GM18526 (cell line): Measurements from ENCODE around the gene SF3B6.

Source experiments
- POLR2A ChIP-seq: IDR thresholded peaks from 3 replicates; pipeline ENCODE4 v1.6.1; 2011; ENCODE audit not compliant: insufficient read length; ENCODE audit errors: extremely low read depth

Gene SF3B6

DNA sequence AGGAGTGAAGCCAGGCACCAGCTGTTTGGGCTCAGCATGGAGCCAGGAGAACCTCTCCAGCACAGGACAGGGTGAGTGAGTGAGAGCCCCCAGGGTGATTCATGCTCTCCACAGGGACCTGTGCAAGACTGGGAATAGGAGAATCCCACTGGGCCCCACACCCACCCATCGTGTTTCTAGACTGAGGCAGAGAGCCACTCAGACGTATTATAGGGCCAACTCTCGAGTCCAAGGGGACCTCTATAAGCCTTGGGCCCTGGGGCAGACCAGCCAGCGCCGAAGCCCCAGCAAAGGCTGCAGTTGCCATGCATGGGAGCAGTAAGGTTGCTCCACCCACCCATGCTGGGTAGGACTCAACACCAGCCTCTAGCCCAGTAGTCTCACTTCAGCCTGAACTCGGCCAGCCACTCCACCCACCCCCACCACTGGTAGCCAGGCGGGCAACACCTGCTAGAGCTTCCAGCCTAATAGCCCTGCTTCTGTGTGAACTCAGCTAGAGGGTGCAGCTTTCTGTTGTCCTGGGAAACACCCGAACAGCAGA is 28.1 kb upstream of the SF3B6 start:
- no peak for TF ChIP-seq POLR2A

DNA sequence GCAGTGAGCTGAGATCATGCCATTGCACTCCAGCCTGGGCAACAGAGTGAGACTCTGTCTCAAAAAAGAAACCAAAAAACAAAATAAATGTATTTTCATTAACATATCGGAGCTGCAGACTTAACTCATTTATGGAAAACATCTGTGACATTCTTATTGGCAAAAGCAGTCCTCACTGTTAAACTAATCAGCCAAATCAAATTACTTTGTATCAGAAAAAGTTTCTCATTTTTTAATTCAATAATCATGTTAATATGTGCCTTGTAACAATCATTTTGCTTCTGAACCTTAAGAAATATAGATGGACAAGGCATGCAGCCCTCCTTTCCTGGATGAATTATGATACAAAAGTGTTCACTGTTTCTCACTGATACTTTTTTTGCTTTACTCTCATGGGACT is 26.6 kb upstream of the SF3B6 start:
- no peak for TF ChIP-seq POLR2A

DNA sequence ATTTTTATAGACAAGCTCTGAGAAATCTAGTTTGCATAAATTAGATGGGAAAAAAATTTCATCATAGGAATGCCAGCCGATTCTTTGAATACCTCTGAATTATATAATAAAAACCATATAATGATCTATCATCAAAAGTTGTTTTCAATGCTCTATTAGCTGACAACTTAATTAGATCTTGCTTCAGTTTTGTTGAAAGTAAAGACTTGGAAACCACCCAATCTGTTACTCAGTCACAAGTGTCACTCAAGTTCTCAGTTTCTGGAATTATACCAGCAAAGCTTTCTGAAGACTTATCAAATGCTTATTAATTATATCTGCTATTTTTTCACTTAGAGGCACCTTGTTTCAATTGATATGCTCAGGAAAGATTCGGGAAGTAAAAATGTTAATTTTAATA is 25.9 kb upstream of the SF3B6 start:
- TF ChIP-seq POLR2A = no peak

DNA sequence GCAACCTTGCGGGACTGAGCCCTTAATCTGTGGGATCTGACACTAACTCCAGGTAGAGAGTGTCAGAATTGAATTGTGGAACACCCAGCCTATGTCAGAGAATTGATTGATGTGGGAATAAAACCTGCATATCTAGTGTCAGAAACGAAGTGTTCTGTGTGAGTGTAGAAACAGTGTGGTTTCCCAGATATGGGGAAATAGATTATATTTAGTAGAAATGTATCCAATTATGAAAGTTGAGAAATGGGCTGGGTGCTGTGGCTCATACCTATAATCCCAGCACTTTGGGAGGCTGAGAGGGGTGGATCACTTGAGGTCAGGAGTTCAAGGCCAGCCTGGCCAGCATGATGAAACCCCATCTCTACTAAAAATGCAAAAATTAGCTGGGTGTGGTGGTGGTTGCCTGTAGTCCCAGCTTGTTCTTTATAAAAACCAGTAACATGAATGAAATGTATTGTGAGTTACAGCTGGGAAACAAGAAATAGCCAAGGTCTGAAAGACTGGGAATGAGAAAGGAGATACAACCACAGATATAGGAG is 12.8 kb upstream of the SF3B6 start:
- no peak for TF ChIP-seq POLR2A

DNA sequence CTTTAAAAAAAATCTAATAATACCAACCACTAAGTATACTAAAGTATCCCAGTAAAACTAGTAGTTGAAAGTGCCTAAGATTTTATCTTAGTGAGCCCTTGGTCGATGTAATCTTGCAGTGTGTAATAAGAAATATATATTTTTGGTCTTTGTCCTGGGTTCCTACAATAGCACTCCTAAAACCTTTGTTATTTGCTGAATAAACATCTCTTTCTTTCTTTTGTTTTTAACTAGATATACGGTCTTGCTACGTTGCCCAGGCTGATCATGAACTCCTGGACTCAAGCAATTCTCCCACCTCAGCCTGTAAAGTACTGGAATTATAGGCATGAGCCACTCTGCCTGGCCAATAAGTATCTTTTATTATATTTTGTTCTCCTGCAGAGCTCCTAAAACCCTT is 10.9 kb upstream of the SF3B6 start:
- TF ChIP-seq POLR2A = no peak

DNA sequence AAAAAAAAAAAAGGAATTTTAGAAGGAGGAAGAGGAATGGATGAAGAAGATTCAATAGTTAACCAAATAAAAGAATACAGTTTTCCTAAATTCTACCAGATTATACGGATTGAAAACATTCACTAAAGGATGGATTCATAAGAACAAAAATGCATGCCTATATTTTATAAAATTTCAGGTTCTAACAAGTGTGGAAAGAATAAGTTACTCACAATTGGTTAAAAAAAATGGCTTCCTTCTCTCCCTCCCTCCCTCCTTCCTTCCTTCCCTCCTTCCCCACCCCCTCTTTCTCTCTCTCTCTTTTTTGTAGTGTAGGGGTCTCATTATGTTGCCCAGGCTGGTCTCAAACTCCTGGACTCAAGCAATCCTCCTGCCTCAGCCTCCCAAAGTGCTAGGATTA is 10.1 kb upstream of the SF3B6 start:
- TF ChIP-seq POLR2A = no peak

DNA sequence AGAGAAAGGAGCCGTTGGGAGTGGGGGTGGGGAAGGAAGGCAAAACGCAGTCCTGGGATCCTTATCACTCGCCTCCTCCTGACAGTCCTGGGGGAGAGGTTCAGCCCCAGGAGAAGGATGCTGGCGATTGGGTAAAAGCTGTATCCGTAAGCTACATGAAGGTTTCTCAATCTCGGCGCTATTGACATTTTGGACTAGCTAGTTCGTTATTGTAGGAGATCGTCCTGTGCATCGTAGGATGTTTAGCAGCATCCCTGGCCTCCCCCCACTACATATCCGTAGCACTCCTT is 9.0 kb upstream of the SF3B6 start:
- TF ChIP-seq POLR2A = no peak

DNA sequence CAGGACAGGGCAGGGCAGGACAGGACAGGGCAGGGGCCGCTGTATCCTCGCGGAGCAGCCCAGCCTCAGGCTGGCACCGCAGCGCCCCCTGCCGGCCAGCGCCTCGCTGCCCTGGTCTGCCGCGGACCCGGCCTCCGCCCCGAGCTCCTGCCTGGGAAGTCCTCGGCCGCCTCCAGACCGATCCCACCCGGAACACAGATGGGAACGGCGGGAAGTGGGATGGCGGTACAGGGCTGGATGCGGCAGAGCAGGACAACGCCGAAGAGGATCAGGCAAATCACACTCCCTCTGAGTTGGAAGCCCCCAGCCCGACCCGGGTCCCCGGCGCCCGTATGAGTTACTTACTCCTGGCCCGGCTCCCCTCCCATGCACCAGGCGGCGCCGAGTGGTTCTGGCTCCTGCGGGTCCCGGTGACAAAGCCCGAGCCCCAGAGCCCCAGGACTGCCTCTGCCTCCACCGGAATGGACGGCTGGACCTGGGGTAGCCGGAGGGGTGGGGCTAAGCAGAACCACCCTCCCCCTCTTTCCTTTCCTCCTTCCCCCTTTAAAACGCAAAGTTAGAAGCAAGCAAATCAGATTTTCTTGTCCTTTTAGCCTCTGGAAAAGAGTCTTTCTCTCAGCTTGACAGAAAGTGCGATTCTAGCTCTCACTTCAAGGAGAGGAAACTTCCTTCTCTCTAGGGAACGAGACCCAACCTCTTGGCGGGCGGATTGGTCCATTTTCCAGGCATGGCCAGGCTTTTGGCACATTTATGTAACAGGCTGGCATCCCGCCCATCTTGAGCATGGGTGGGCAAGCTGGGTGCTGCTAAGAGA is 8.5 kb upstream of the SF3B6 start, which contains the start of gene TP53I3:
TP53I3 (minus strand) TSS at position 449 of the 814 bp plus-strand sequence. CDS start 508 bp downstream, outside the sequence.
- peak; percentile 33 for TF ChIP-seq POLR2A

DNA sequence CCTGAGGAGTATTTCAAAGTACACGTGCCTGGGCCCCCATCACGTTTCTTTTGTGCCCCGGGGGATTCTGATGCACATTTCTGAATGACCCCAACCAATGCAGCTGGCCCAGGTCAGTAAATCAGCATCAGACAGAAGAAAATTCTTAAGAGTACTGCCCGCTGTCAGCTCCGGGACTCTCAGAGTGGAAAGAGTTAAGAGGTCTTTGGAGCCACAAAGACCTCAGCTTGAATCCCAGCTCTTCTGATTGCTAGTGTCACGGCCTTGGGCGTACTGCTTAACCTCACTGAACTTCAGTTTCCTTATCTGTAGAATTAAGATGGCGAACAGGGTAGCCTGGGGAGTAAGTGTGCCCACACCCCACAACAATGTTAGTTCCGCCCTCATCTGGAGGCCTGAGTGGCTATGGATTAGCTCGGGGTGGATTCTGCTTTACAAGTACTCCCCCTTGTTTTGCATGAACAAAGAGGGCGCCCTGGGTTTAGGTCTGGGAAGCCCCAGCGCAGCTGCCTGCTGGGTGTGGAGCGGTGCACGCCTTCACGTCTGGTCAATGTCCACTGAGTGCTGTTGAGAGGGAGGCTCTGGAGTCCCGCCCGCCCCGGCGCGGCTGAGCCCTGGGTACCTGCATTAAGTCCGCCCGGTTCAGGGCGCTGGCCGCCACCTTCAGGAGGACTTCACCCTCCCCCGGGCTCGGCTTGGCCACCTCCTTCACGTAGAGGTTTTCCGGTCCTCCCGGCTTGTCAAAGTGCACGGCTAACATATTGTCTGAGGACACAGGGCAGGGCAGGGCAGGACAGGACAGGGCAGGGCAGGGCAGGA is 7.7 kb upstream of the SF3B6 start:
- TF ChIP-seq POLR2A = peak; percentile 38

DNA sequence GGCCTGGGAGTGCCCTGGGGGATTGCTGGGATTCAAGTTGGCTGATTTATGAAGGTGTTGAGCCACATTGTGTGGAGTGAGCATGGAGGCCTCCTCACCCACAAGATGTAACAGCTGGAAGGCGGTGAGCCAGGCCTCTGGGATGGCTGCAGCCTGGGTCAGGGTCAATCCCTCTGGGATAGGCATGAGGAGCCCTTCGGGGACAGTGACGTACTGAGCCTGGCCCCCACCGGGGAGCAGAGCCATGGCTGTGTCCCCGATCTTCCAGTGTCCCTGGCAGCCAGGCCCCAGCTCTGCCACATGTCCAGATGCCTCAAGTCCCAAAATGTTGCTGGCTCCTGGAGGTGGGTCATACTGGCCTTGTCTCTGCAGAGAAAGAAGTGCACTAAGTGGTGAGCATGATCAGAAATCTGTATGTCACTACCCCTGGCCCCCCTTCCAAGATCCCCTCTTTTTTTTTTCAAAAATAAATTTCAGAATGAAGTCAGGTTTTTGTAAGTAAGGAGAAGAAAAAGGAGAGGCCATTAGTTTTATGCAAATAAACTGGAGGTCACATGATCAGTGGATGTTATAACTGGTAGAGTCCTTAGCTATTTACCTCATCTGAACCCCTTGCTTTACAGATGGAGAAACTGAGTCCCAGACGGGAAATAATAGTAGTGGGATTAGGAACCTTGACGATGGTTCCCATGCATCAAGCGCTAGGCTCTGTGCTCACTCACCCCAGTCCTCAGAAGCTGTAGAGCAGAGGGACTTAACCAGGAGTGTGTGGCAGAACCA is 6.9 kb upstream of the SF3B6 start:
- TF ChIP-seq POLR2A = no peak

DNA sequence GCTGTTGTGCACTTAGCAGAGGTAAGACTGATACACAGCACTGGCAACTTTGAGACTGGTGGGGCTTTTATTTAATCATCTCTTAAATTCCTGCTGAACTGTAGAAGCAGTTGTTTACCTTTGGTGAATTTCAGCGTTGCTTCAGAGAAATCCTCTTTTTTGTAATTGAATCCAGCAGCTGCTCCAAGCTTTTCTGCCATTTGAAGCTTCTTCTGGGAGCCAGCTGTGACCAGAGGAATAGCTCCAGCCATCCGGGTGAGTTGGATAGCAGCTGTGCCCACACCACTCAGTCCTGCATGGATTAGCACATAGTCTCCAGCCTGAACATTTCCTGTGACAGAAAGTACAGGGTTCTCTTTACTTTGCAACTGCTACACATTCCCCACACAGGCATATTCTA is 4.6 kb upstream of the SF3B6 start:
- TF ChIP-seq POLR2A = no peak

DNA sequence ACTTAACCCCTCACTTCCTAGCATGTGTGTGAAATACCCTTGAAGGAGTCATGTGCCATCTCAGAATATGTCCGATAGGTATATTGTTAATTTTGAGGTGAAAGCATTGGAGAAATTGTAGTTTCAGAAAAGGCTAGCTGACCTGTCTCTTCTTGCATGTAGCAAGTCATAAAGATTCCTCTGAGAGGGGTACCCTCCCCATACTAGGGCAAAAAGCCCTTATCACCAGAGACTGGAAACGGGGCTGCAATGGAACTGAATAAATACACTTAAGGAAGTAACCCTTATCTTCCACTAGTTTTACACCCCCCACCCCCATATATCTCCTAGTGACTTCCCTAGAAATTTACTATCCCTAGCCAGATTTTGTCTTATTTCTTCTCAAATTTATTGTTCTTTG is 1.8 kb upstream of the SF3B6 start:
- no peak for TF ChIP-seq POLR2A

DNA sequence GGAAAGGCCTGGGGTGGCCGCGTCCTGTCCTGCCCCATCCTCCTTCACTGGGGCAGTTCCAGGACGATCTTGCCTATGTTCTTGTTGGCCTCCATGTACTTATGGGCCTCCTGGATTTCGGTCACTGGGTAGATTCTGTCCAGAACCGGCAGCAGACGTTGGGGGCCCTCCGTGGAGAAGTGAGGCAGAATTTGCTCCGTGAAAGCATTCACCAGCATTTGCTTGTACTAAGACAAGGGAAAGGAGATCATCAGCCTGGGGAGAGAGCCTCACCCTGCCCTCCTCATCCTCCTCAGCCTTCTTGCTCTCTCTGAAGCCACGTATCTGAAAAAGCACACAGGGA is 1.4 kb upstream of the SF3B6 start:
- TF ChIP-seq POLR2A = no peak

DNA sequence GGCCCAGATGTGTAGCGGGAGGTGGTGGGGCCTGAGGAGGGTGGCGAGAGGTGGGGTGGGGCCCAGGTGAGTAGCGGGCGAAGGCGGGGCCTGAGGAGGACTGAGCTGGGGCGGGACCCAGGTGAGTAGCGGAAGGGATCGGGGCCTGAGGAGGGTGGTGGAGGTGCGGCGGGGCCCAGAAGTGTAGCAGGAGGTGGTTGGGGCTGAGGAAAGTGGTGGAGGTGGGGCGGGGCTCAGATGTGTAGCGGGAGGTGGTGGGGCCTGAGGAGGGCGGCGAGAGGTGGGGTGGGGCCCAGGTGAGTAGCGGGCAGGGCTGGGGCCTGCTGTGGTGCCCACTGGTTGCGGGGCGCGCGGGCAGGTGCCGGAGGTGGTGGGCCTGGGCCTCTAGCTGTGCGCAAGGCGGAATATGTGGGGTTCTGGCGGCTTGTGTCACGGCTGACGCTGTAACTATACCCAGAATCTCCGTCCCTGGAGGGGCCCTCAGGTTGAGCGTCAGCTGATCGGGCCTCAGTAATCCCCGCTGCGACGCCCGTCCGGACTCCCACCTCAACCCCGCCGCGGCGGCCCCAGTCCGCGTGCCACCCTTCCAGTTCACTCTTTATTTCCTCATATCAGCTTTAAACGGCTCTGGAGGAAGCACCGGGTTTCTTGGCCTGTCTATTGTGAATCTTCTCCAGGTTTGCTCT is 866 bp upstream of the SF3B6 start:
- peak; percentile 42 for TF ChIP-seq POLR2A

DNA sequence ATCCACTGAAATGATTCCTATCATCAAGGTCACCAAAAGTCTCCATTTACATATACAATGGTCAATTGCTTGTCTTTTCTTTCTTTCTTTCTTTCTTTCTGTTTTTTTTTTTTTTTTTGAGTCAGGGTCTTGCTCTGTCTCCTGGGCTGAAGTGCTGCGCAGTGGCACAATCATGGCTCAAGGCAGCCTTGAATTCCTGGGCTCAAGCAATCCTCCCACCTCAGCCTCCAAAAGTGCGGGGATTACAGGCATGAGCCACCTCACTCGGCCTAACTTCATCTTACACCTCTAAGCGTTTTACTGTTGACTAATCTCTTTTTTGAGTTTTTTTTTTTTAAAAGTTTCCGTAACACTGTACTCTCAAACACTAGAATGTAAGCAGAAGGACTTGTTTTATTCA is 867 bp downstream of the SF3B6 start:
- TF ChIP-seq POLR2A = no peak

DNA sequence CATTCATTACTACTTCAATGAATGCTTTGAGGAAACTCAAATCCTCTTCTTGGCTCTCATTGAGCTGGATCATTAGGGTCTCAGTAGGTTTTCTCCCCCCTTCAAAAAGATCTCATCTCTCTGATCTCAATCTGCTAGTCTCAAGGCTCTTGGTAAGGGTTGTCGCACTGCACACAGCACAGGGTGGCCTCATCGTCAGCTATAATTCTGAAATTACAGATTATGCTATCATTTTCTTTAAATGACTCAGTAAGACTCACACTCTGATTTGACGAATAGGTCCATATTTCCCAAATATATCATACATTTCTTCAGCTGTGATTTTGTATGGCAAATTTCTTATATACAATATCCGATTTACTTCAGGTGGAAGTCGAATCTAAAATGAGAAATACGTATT is 2.3 kb downstream of the SF3B6 start:
- TF ChIP-seq POLR2A = no peak
